Measurements from ENCODE around the gene WARS2.

WARS2 gene

GRCh38 chr1:119006406-119007279, 133.8 kb downstream of the WARS2 start:
- TF ChIP-seq CTCF (IDR thresholded peaks at IDR 0.05) = no peak
- no peak overlapping the region for H3K27ac ChIP-seq

- TF ChIP-seq CTCF (IDR thresholded peaks at IDR 0.05) = no peak
- TF ChIP-seq ZFX (IDR thresholded peaks at IDR 0.05; ENCODE audit: borderline replicate concordance) = no peak
- H3K27ac ChIP-seq = no peak overlapping the region
These were observed 134.6 kb downstream of the WARS2 start for GRCh38 chr1:119005724-119006405.

GRCh38 chr1:119004781-119005180, 135.7 kb downstream of the WARS2 start:
- TF ChIP-seq CTCF (IDR thresholded peaks at IDR 0.05) = no peak
- TF ChIP-seq ZFX (IDR thresholded peaks at IDR 0.05; ENCODE audit: borderline replicate concordance) = no peak
- no peak overlapping the region for H3K27ac ChIP-seq

- no peak for TF ChIP-seq CTCF (IDR thresholded peaks at IDR 0.05)
- TF ChIP-seq ZFX (IDR thresholded peaks at IDR 0.05; ENCODE audit: borderline replicate concordance) = no peak
- H3K27ac ChIP-seq = no peak overlapping the region
These were observed 136.3 kb downstream of the WARS2 start for GRCh38 chr1:119004129-119004527.

- TF ChIP-seq CTCF (IDR thresholded peaks at IDR 0.05) = no peak
- H3K27ac ChIP-seq = no peak overlapping the region
These were observed 136.9 kb downstream of the WARS2 start for GRCh38 chr1:119003413-119004128.

GRCh38 chr1:119002028-119002686, 138.3 kb downstream of the WARS2 start:
- no peak for TF ChIP-seq ZFX (IDR thresholded peaks at IDR 0.05; ENCODE audit: borderline replicate concordance)
- no peak for TF ChIP-seq CTCF (IDR thresholded peaks at IDR 0.05)
- H3K27ac ChIP-seq = no peak overlapping the region
